ENCODE data around the gene THY1. TPM values are rescaled to one million over a fixed set of nuclear protein-coding genes. Genes with fewer than 3 reads are reported as not detected.
"Not testable (repeated sequence)": the region's sequence is repeated elsewhere in the genome, so short reads cannot be mapped to it uniquely, and the experiment has no call there.

Gene THY1
- polyA plus RNA-seq, 1 donor: 108 TPM

GRCh38 chr11:119445850-119446249, 22.9 kb upstream of the THY1 start:
- peak; percentile 94 for DNase-seq (ENCODE audit: low read depth)

- DNase-seq (ENCODE audit: low read depth): no peak
Measured at GRCh38 chr11:119445379-119445778, 22.4 kb upstream of the THY1 start.

GRCh38 chr11:119441898-119442243, 18.9 kb upstream of the THY1 start:
- no peak for DNase-seq (ENCODE audit: low read depth)

GRCh38 chr11:119438599-119438998, 15.6 kb upstream of the THY1 start:
- no peak for DNase-seq (ENCODE audit: low read depth)

GRCh38 chr11:119437521-119437920, 14.5 kb upstream of the THY1 start:
- DNase-seq (ENCODE audit: low read depth): not testable (repeated sequence)

GRCh38 chr11:119436711-119437110, 13.7 kb upstream of the THY1 start:
- no peak for DNase-seq (ENCODE audit: low read depth)

- DNase-seq (ENCODE audit: low read depth): no peak
Measured at GRCh38 chr11:119436093-119436492, 13.1 kb upstream of the THY1 start.

- DNase-seq (ENCODE audit: low read depth): no peak
Measured at GRCh38 chr11:119434591-119435330, 11.8 kb upstream of the THY1 start.

GRCh38 chr11:119433358-119433725, 10.4 kb upstream of the THY1 start:
- DNase-seq (ENCODE audit: low read depth): peak; percentile 20

- DNase-seq (ENCODE audit: low read depth): peak; percentile 52
Measured at GRCh38 chr11:119432484-119433357, 9.7 kb upstream of the THY1 start.

GRCh38 chr11:119431523-119431922, 8.6 kb upstream of the THY1 start:
- no peak for DNase-seq (ENCODE audit: low read depth)

- DNase-seq (ENCODE audit: low read depth): no peak
Measured at GRCh38 chr11:119427279-119427678, 4.3 kb upstream of the THY1 start.

GRCh38 chr11:119426142-119426541, 3.2 kb upstream of the THY1 start:
- no peak for DNase-seq (ENCODE audit: low read depth)

- DNase-seq (ENCODE audit: low read depth): no peak
Measured at GRCh38 chr11:119424775-119425174, 1.8 kb upstream of the THY1 start.

GRCh38 chr11:119424276-119424675, 1.3 kb upstream of the THY1 start:
- DNase-seq (ENCODE audit: low read depth): no peak

- no peak for DNase-seq (ENCODE audit: low read depth)
Measured at GRCh38 chr11:119423509-119424254, 710 bp upstream of the THY1 start.

GRCh38 chr11:119421941-119422808, 797 bp downstream of the THY1 start:
- DNase-seq (ENCODE audit: low read depth): no peak

GRCh38 chr11:119421351-119421750, 1.6 kb downstream of the THY1 start:
- no peak for DNase-seq (ENCODE audit: low read depth)

GRCh38 chr11:119420631-119421030, 2.3 kb downstream of the THY1 start:
- no peak for DNase-seq (ENCODE audit: low read depth)

GRCh38 chr11:119419834-119420492, 3.0 kb downstream of the THY1 start:
- no peak for DNase-seq (ENCODE audit: low read depth)

- DNase-seq (ENCODE audit: low read depth): no peak
Measured at GRCh38 chr11:119419246-119419645, 3.7 kb downstream of the THY1 start.

Data from forelimb muscle (tissue), 1 donor.